Esophagus (tissue), 2 donors: ENCODE results near the gene KRTAP2-4. TPM values are rescaled to one million over a fixed set of nuclear protein-coding genes. Genes with fewer than 3 reads are reported as not detected.

ENCODE experiments used
- H3K27ac ChIP-seq, 2 donors: one replicate each; pipeline ENCODE4 v1.5.1; 2013; ENCODE audit warnings: low read depth in 2 of 2, mild to moderate bottlenecking in 2 of 2, inconsistent platforms in 1 of 2, low read length in 1 of 2, moderate library complexity in 1 of 2
- H3K27me3 ChIP-seq, 2 donors: one replicate each; pipeline ENCODE4 v1.6.1; 2013; ENCODE audit warnings: low read length in 2 of 2, control low read depth in 1 of 2, mild to moderate bottlenecking in 1 of 2; ENCODE audit not compliant: insufficient read depth in 2 of 2, control insufficient read depth in 1 of 2
- H3K36me3 ChIP-seq, 2 donors: one replicate each; pipeline ENCODE4 v1.6.1; 2013; ENCODE audit warnings: low read length in 1 of 2; ENCODE audit not compliant: control insufficient read depth in 2 of 2, insufficient read depth in 2 of 2
- H3K4me1 ChIP-seq, 2 donors: one replicate each; pipeline ENCODE4 v1.6.1; 2013; ENCODE audit warnings: low read length in 1 of 2; ENCODE audit not compliant: control insufficient read depth in 2 of 2, insufficient read depth in 2 of 2
- H3K4me3 ChIP-seq, 2 donors: one replicate each; pipeline ENCODE4 v1.5.1; 2013; ENCODE audit warnings: low read length in 2 of 2, mild to moderate bottlenecking in 2 of 2, low read depth in 1 of 2, moderate library complexity in 1 of 2
- H3K9me3 ChIP-seq, 2 donors: one replicate each; pipeline ENCODE4 v1.6.1; 2013; ENCODE audit warnings: mild to moderate bottlenecking in 2 of 2, low read depth in 1 of 2, low read length in 1 of 2, moderate library complexity in 1 of 2; ENCODE audit not compliant: control insufficient read depth in 2 of 2, insufficient read depth in 1 of 2
- WGBS, 2 donors: extraction: QIAGEN DNeasy Blood & Tissue Kit; methylation state at CpG; one replicate each; pipeline ENCODE4 v1.1.7; 2013; 5-methylcytosine and 5-hydroxymethylcytosine counted together
- polyA plus RNA-seq, 2 donors: library from polyadenylated mRNA; stranded (reverse); fragments of 200-250 nt; gene quantifications; one replicate each; pipeline ENCODE4 v1.2.3, GENCODE V29; 2013
- donor health status: healthy with polysubstance abuse.
- donor health status: Bipolar disorder and iron deficiency.

Gene KRTAP2-4
- polyA plus RNA-seq, 2 donors: not detected

GRCh38 chr17:41018541-41018940 is 47.1 kb downstream of the KRTAP2-4 start:
- no peak overlapping the region for H3K27ac ChIP-seq
- peaks cover 0 to 2% of the 10 kb centered on the region in 2 donors for H3K27me3 ChIP-seq
- no peaks in the 10 kb centered on the region for H3K36me3 ChIP-seq
- H3K9me3 ChIP-seq: no peaks in the 10 kb centered on the region
- WGBS, 2 donors: 74 to 75% methylated on average over 3 of the region's 3 CpGs
- no peak overlapping the region for H3K4me3 ChIP-seq
- no peaks in the 10 kb centered on the region for H3K4me1 ChIP-seq

GRCh38 chr17:41016578-41017215 is 49.0 kb downstream of the KRTAP2-4 start:
- WGBS, 2 donors: 80 to 85% methylated on average over 13 of the region's 13 CpGs
- H3K4me3 ChIP-seq: no peak overlapping the region

GRCh38 chr17:41015454-41015853 is 50.2 kb downstream of the KRTAP2-4 start:
- no peaks in the 10 kb centered on the region for H3K9me3 ChIP-seq
- 73 to 77% methylated on average over 7 of the region's 7 CpGs for WGBS, 2 donors
- H3K4me3 ChIP-seq: no peak overlapping the region
- H3K4me1 ChIP-seq: no peaks in the 10 kb centered on the region
- H3K27ac ChIP-seq: no peak overlapping the region
- no peaks in the 10 kb centered on the region for H3K36me3 ChIP-seq
- no peaks in the 10 kb centered on the region for H3K27me3 ChIP-seq

More at GRCh38 chr17:41016578-41017215, 49.0 kb downstream of the KRTAP2-4 start:
- Histone ChIP-seq H3K9me3 (no peaks in the 10 kb centered on the region), H3K27me3 (no peaks in the 10 kb centered on the region), H3K4me1 (no peaks in the 10 kb centered on the region), H3K36me3 (no peaks in the 10 kb centered on the region), H3K27ac (no peak overlapping the region)

Other genes with a start within 250 kb of the KRTAP2-4 start
- 10 to 100 TPM; 30.1 to 41.2 TPM for gene KRT10, start 243.3 kb downstream of the KRTAP2-4 start, polyA plus RNA-seq
- not detected for gene KRT12, start 198.7 kb downstream of the KRTAP2-4 start, polyA plus RNA-seq
- gene KRT20, start 180.6 kb downstream of the KRTAP2-4 start, polyA plus RNA-seq: under 1 TPM; 0.07 to 0.28 TPM
- 10 to 100 TPM in 1 of 2 donors, 1 to 10 TPM in 1; 5.1 to 23.6 TPM for gene KRT23, start 128.2 kb downstream of the KRTAP2-4 start, polyA plus RNA-seq
- gene KRT39, start 98.9 kb downstream of the KRTAP2-4 start, polyA plus RNA-seq: not detected
- gene KRT40, start 81.6 kb downstream of the KRTAP2-4 start, polyA plus RNA-seq: under 1 TPM; 0.18 to 0.20 TPM
- not detected for gene KRTAP3-3, start 71.7 kb downstream of the KRTAP2-4 start, polyA plus RNA-seq
- 10 to 100 TPM in 1 of 2 donors, 1 to 10 TPM in 1; 1.8 to 43.5 TPM for gene KRTAP3-2, start 66.0 kb downstream of the KRTAP2-4 start, polyA plus RNA-seq
- under 1 TPM in 1 of 2 donors, not detected in 1; 0.39 TPM for gene KRTAP3-1, start 56.8 kb downstream of the KRTAP2-4 start, polyA plus RNA-seq
- gene KRTAP1-5, start 38.7 kb downstream of the KRTAP2-4 start, polyA plus RNA-seq: under 1 TPM in 1 of 2 donors, not detected in 1; 0.09 TPM
- gene KRTAP1-4, start 35.7 kb downstream of the KRTAP2-4 start, polyA plus RNA-seq: not detected
- not detected for gene KRTAP1-3, start 31.0 kb downstream of the KRTAP2-4 start, polyA plus RNA-seq
- gene KRTAP1-1, start 24.4 kb downstream of the KRTAP2-4 start, polyA plus RNA-seq: under 1 TPM; 0.04 to 0.16 TPM
- gene KRTAP2-1, start 18.6 kb downstream of the KRTAP2-4 start, polyA plus RNA-seq: not detected
- gene KRTAP2-2, start 10.6 kb downstream of the KRTAP2-4 start, polyA plus RNA-seq: not detected
- under 1 TPM in 1 of 2 donors, not detected in 1; 0.10 TPM for gene KRTAP2-3, start 5.8 kb downstream of the KRTAP2-4 start, polyA plus RNA-seq
- gene KRTAP4-7, start 18.3 kb upstream of the KRTAP2-4 start, polyA plus RNA-seq: not detected
- gene KRTAP4-8, start 32.3 kb upstream of the KRTAP2-4 start, polyA plus RNA-seq: not detected
- not detected for gene KRTAP4-16, start 36.3 kb upstream of the KRTAP2-4 start, polyA plus RNA-seq
- not detected for gene KRTAP4-9, start 39.5 kb upstream of the KRTAP2-4 start, polyA plus RNA-seq
- gene KRTAP4-11, start 52.5 kb upstream of the KRTAP2-4 start, polyA plus RNA-seq: not detected
- gene KRTAP4-12, start 58.3 kb upstream of the KRTAP2-4 start, polyA plus RNA-seq: not detected
- gene KRTAP4-6, start 74.7 kb upstream of the KRTAP2-4 start, polyA plus RNA-seq: not detected
- not detected for gene KRTAP4-5, start 83.9 kb upstream of the KRTAP2-4 start, polyA plus RNA-seq
- not detected for gene KRTAP4-4, start 94.9 kb upstream of the KRTAP2-4 start, polyA plus RNA-seq
- gene KRTAP4-3, start 102.3 kb upstream of the KRTAP2-4 start, polyA plus RNA-seq: not detected
- not detected for gene KRTAP4-2, start 112.3 kb upstream of the KRTAP2-4 start, polyA plus RNA-seq
- not detected for gene KRTAP4-1, start 119.0 kb upstream of the KRTAP2-4 start, polyA plus RNA-seq
- not detected for gene KRTAP9-1, start 124.0 kb upstream of the KRTAP2-4 start, polyA plus RNA-seq
- gene KRTAP9-2, start 160.8 kb upstream of the KRTAP2-4 start, polyA plus RNA-seq: not detected
- gene KRTAP9-3, start 166.6 kb upstream of the KRTAP2-4 start, polyA plus RNA-seq: not detected
- gene KRTAP9-8, start 172.1 kb upstream of the KRTAP2-4 start, polyA plus RNA-seq: not detected
- not detected for gene KRTAP9-4, start 183.8 kb upstream of the KRTAP2-4 start, polyA plus RNA-seq
- not detected for gene KRTAP9-9, start 189.5 kb upstream of the KRTAP2-4 start, polyA plus RNA-seq
- not detected for gene KRTAP9-6, start 199.5 kb upstream of the KRTAP2-4 start, polyA plus RNA-seq
- not detected for gene KRTAP9-7, start 209.8 kb upstream of the KRTAP2-4 start, polyA plus RNA-seq
- gene KRTAP29-1, start 237.0 kb upstream of the KRTAP2-4 start, polyA plus RNA-seq: not detected
- gene KRTAP16-1, start 243.4 kb upstream of the KRTAP2-4 start, polyA plus RNA-seq: not detected
- not detected for gene KRTAP17-1, start 249.8 kb upstream of the KRTAP2-4 start, polyA plus RNA-seq